GM12872 (cell line): ENCODE data around the gene GATM.

Experiments
- CTCF ChIP-seq: IDR thresholded peaks from 3 replicates; pipeline ENCODE4 v1.5.1; 2011; ENCODE audit warnings: low read depth, mild to moderate bottlenecking, low read length, moderate library complexity; ENCODE audit not compliant: insufficient read depth

The GATM gene

GRCh38 chr15:45363334-45363733 is 15.0 kb downstream of the GATM start:
- no peak for TF ChIP-seq CTCF

DNA sequence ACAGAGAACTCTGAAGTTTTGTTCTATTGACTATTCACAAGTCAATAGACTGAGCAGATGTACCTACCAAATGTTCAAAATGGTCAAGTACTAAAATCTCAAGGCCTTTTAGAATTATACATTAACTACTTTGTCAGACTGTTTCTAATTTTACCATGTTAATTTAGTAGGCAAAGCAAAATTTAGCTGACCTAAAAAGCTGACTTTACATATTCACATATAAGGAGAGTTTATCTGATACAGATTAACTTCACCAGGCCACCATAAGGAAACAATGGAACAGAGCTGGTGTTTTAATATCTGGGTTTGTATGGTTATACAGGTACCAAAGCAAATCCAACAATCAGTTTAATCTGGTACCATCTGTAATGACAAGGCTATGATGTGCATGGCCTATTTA is 15.9 kb downstream of the GATM start:
- no peak for TF ChIP-seq CTCF

DNA sequence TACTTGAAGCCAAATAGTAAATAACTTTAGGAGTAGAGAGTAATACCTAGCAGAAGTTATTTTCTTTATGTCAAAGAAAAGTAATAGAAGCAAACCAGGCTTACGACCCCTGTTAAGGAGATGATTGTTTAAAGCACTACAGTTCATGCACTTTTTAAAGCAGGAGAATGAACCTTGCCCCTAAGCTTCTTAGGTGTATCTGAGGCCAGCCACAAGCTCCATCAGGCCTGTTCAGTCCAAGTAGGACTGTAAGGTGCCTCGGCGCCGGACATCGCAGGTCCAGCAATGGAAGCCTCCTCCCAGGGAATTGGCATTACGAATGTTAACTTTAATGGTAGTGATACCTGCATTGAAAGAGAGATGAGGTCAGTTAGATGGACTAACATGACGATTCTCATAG is 16.5 kb downstream of the GATM start:
- TF ChIP-seq CTCF: no peak

DNA sequence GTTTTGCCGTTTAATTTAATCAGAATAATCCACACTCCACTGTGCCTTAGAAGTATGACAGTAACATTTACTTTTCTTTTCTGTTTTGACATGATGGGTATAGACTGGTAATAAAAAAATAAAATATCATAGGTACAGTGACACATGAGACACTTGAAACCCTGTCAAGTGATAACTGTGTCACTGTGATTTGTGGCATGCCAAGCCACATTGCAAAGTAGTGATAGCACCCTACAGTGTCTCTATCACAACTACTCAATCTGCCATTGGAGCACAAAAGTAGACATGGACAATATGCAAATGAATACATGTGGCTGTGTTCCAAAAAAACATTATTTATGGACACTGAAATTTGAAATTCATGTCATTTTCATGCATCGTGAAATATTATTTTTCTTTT is 22.5 kb downstream of the GATM start:
- no peak for TF ChIP-seq CTCF

DNA sequence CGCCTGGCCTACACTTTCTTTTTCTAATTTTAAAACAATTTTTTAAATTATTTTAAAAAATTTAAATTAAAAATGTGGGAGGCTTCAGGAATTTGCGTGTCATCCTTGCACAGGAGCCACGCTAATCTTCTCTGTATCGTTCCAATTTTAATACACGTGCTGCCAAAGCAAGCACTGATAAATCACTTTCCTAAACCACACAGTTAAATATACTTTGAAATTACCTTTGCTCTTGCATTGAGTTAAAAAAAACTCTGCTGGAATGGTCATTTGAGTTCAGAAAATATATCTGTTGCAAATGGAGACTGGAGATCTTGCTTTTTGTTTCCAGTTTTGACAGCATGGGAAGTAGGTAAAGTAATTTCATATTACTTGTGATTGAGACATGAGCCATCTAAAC is 23.6 kb downstream of the GATM start:
- TF ChIP-seq CTCF: no peak

DNA sequence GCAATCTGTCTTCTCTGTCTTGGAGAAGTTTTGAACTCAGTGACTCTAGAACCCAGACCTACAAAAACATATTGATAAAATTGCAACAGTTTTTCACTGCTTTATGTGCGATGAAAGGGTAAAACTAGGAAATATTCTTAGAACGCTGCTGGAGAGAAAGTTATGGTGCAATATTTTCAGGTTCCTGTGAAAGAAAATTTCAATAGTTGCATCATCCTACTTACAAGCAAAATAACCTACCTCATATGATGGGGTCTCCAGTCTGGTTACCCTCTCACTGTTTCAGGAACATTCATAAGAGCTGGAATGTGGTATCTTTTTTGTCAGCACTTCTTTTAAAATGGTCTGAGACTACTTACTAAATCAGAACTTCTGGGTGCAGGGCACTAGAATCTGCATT is 27.1 kb downstream of the GATM start:
- TF ChIP-seq CTCF: no peak

GRCh38 chr15:45349623-45350022 is 28.7 kb downstream of the GATM start:
- no peak for TF ChIP-seq CTCF

GRCh38 chr15:45347989-45348388 is 30.4 kb downstream of the GATM start:
- TF ChIP-seq CTCF: no peak
